HUES64 (cell line): ENCODE measurements around the gene TOLLIP.

Experiments used
- H3K27ac ChIP-seq: 2 replicates; pipeline ENCODE4 v1.7.0; 2013; ENCODE audit warnings: low read depth, low read length, inconsistent platforms
- H3K27me3 ChIP-seq: 2 replicates; pipeline ENCODE4 v1.6.1; 2013; ENCODE audit warnings: mild to moderate bottlenecking, low read length; ENCODE audit not compliant: insufficient read depth
- H3K36me3 ChIP-seq: 2 replicates; pipeline ENCODE4 v1.6.1; 2013; ENCODE audit warnings: mild to moderate bottlenecking, low read length; ENCODE audit not compliant: insufficient read depth
- H3K4me1 ChIP-seq: 2 replicates; pipeline ENCODE4 v1.6.1; 2013; ENCODE audit warnings: mild to moderate bottlenecking, low read length, moderate library complexity; ENCODE audit not compliant: insufficient read depth
- H3K4me3 ChIP-seq: 2 replicates; pipeline ENCODE4 v1.5.1; 2013; ENCODE audit warnings: mild to moderate bottlenecking, low read length, moderate library complexity
- H3K9ac ChIP-seq: 2 replicates; pipeline ENCODE4 v1.6.1; 2013; ENCODE audit warnings: mild to moderate bottlenecking, low read depth, low read length
- H3K9me3 ChIP-seq: 2 replicates; pipeline ENCODE4 v1.6.1; 2013; ENCODE audit warnings: low read depth, low read length; ENCODE audit not compliant: insufficient read depth
- WGBS: fragments of 150-250, 120-280 bp; methylation state at CpG from one replicate; pipeline ENCODE4 v1.1.7; 2013; ENCODE audit warnings: missing lambda C conversion rate; 5-methylcytosine and 5-hydroxymethylcytosine counted together

TOLLIP gene

GRCh38 chr11:1258401-1259075, 50.9 kb downstream of the TOLLIP start:
- 84% methylated on average over 13 of the region's 13 CpGs for WGBS
- H3K4me1 ChIP-seq: 0 out of 2 replicates have a peak, but pooled peaks cover 3% of the 10 kb centered on the region

GRCh38 chr11:1257916-1258315, 51.5 kb downstream of the TOLLIP start:
- 92% methylated on average over 16 of the region's 16 CpGs for WGBS
- H3K27me3 ChIP-seq: no peaks in the 10 kb centered on the region
- H3K36me3 ChIP-seq: no peaks in the 10 kb centered on the region
- H3K4me1 ChIP-seq: 0 out of 2 replicates have a peak, but pooled peaks cover 3% of the 10 kb centered on the region
- H3K4me3 ChIP-seq: no peak overlapping the region
- H3K27ac ChIP-seq: no peak overlapping the region
- no peak overlapping the region for H3K9ac ChIP-seq
- H3K9me3 ChIP-seq: no peaks in the 10 kb centered on the region

More at GRCh38 chr11:1258401-1259075, 50.9 kb downstream of the TOLLIP start:
- H3K36me3 ChIP-seq: no peaks in the 10 kb centered on the region
- no peaks in the 10 kb centered on the region for H3K9me3 ChIP-seq
- no peak overlapping the region for H3K4me3 ChIP-seq
- no peak overlapping the region for H3K27ac ChIP-seq
- no peaks in the 10 kb centered on the region for H3K27me3 ChIP-seq
- no peak overlapping the region for H3K9ac ChIP-seq

GRCh38 chr11:1257366-1257765, 52.1 kb downstream of the TOLLIP start:
- Histone ChIP-seq H3K27ac (no peak overlapping the region), H3K27me3 (no peaks in the 10 kb centered on the region), H3K4me1 (0 out of 2 replicates have a peak, but pooled peaks cover 3% of the 10 kb centered on the region), H3K9me3 (0 out of 2 replicates have a peak, but pooled peaks cover 3% of the 10 kb centered on the region), H3K36me3 (no peaks in the 10 kb centered on the region), H3K9ac (no peak overlapping the region), H3K4me3 (no peak overlapping the region)
- 93% methylated on average over 27 of the region's 27 CpGs for WGBS

- no peaks in the 10 kb centered on the region for H3K27me3 ChIP-seq
- H3K27ac ChIP-seq: no peak overlapping the region
- H3K9ac ChIP-seq: no peak overlapping the region
- H3K4me1 ChIP-seq: no peaks in the 10 kb centered on the region
- 84% methylated on average over 18 of the region's 26 CpGs for WGBS
- peaks cover 10% of the 10 kb centered on the region for H3K9me3 ChIP-seq
- H3K4me3 ChIP-seq: no peak overlapping the region
- H3K36me3 ChIP-seq: no peaks in the 10 kb centered on the region
These were observed 53.0 kb downstream of the TOLLIP start for GRCh38 chr11:1256257-1257045.

GRCh38 chr11:1255151-1255550, 54.3 kb downstream of the TOLLIP start:
- WGBS: 94% methylated on average over 24 of the region's 24 CpGs

GRCh38 chr11:1254733-1255132, 54.7 kb downstream of the TOLLIP start:
- no peak overlapping the region for H3K27ac ChIP-seq
- peaks cover 15% of the 10 kb centered on the region for H3K9me3 ChIP-seq
- H3K4me3 ChIP-seq: no peak overlapping the region
- H3K36me3 ChIP-seq: no peaks in the 10 kb centered on the region
- WGBS: 92% methylated on average over 19 of the region's 19 CpGs
- H3K9ac ChIP-seq: no peak overlapping the region
- no peaks in the 10 kb centered on the region for H3K4me1 ChIP-seq
- H3K27me3 ChIP-seq: no peaks in the 10 kb centered on the region

More at GRCh38 chr11:1255151-1255550, 54.3 kb downstream of the TOLLIP start:
- Histone ChIP-seq H3K4me1 (no peaks in the 10 kb centered on the region), H3K9me3 (peaks cover 15% of the 10 kb centered on the region), H3K27me3 (no peaks in the 10 kb centered on the region), H3K27ac (no peak overlapping the region), H3K36me3 (no peaks in the 10 kb centered on the region), H3K9ac (no peak overlapping the region), H3K4me3 (no peak overlapping the region)

- peaks cover 15% of the 10 kb centered on the region for H3K9me3 ChIP-seq
- no peaks in the 10 kb centered on the region for H3K27me3 ChIP-seq
- 96% methylated on average over 22 of the region's 22 CpGs for whole genome bisulfite sequencing
- no peak overlapping the region for H3K4me3 ChIP-seq
- H3K4me1 ChIP-seq: no peaks in the 10 kb centered on the region
- H3K27ac ChIP-seq: no peak overlapping the region
- no peaks in the 10 kb centered on the region for H3K36me3 ChIP-seq
- no peak overlapping the region for H3K9ac ChIP-seq
These were observed 55.3 kb downstream of the TOLLIP start for GRCh38 chr11:1254086-1254648.

- Histone ChIP-seq H3K9ac (no peak overlapping the region), H3K4me1 (no peaks in the 10 kb centered on the region), H3K4me3 (no peak overlapping the region), H3K9me3 (peaks cover 15% of the 10 kb centered on the region), H3K27ac (no peak overlapping the region), H3K36me3 (no peaks in the 10 kb centered on the region), H3K27me3 (no peaks in the 10 kb centered on the region)
- 90% methylated on average over 9 of the region's 9 CpGs for WGBS
These were observed 56.3 kb downstream of the TOLLIP start for GRCh38 chr11:1253103-1253485.

- Histone ChIP-seq H3K4me1 (no peaks in the 10 kb centered on the region), H3K9ac (no peak overlapping the region), H3K4me3 (no peak overlapping the region), H3K27me3 (no peaks in the 10 kb centered on the region), H3K27ac (no peak overlapping the region), H3K36me3 (no peaks in the 10 kb centered on the region), H3K9me3 (peaks cover 15% of the 10 kb centered on the region)
- WGBS: 93% methylated on average over 38 of the region's 38 CpGs
These were observed 56.9 kb downstream of the TOLLIP start for GRCh38 chr11:1252371-1253102.

GRCh38 chr11:1251236-1251770, 58.1 kb downstream of the TOLLIP start:
- Histone ChIP-seq H3K36me3 (no peaks in the 10 kb centered on the region), H3K4me3 (no peak overlapping the region), H3K27ac (no peak overlapping the region), H3K9ac (no peak overlapping the region), H3K4me1 (no peaks in the 10 kb centered on the region), H3K27me3 (no peaks in the 10 kb centered on the region), H3K9me3 (peaks cover 15% of the 10 kb centered on the region)
- WGBS: 94% methylated on average over 16 of the region's 16 CpGs
